GM12878 (cell line): Measurements from ENCODE around the gene OR13C4. TPM values are rescaled to one million over a fixed set of nuclear protein-coding genes. Genes with fewer than 3 reads are reported as not detected.

Experiments used
- ATAC-seq: fragments of 200-7000 bp; cut with Tn5 transposase; 3 replicates; pipeline ENCODE4 v1.9.1; 2020; ENCODE audit warnings: mild to moderate bottlenecking, moderate library complexity
- BruUV-seq: library from RNA; stranded (reverse); fragments of 400-500 nt; replicated peaks from 2 replicates; lab custom pipeline; 2021; lab: Mats Ljungman, UMichigan
- CTCF ChIA-PET: fragments of 300-600 bp; sonication (Branson Sonifier 250); formaldehyde crosslinking; extraction: SDS; loops from one replicate; lab custom pipeline; 2021; ENCODE audit warnings: inconsistent platforms; lab: Yijun Ruan, JAX
- POLR2A ChIA-PET: fragments of 350-600 bp; formaldehyde crosslinking; extraction: SDS; loops from one replicate; lab custom pipeline; 2021; ENCODE audit warnings: inconsistent platforms; lab: Charles Lee
- RAD21 ChIA-PET: fragments of 300-600 bp; sonication (Branson Sonifier 250); formaldehyde crosslinking; loops from one replicate; lab custom pipeline; 2023; ENCODE audit warnings: antibody characterized with exemption; ENCODE audit not compliant: unreplicated experiment; lab: Charles Lee
- SMC1A ChIA-PET: fragments of 300-600 bp; sonication (Branson Sonifier 250); formaldehyde crosslinking; loops from one replicate; lab custom pipeline; 2023; ENCODE audit not compliant: unreplicated experiment, uncharacterized antibody; lab: Charles Lee
- DNase-seq: peaks from one replicate; pipeline ENCODE4 v3.0.0-alpha.2; 2011; ENCODE audit warnings: low read depth, low spot score
- FAIRE-seq: peaks from 3 replicates; lab custom pipeline; 2011; peaks lifted over from hg19 to GRCh38; lab: Jason Lieb, UNC
- H2AFZ ChIP-seq: 2 replicates; pipeline ENCODE4 v1.6.0; 2011; ENCODE audit warnings: low read depth, low read length, control low read depth; ENCODE audit not compliant: control insufficient read depth
- H3K27ac ChIP-seq: 2 replicates; pipeline ENCODE4 v1.5.1; 2011; ENCODE audit warnings: control low read depth; ENCODE audit not compliant: control insufficient read depth, insufficient read depth
- H3K27me3 ChIP-seq, 2 experiments: replicated peaks in 1 of 2; 2 replicates each; pipeline versions ENCODE4 v1.6.0 to v1.6.1; 2011; ENCODE audit warnings: low read length in 1 of 2; ENCODE audit not compliant: control insufficient read depth in 2 of 2, insufficient read depth in 2 of 2
- H3K36me3 ChIP-seq, 2 experiments: 2 replicates each; pipeline ENCODE4 v1.5.1; 2011; ENCODE audit warnings: low read length in 1 of 2; ENCODE audit not compliant: control insufficient read depth in 2 of 2, insufficient read depth in 2 of 2
- H3K4me1 ChIP-seq: 2 replicates; pipeline ENCODE4 v1.6.1; 2011; ENCODE audit warnings: mild to moderate bottlenecking, low read length, moderate library complexity, mixed read lengths; ENCODE audit not compliant: control insufficient read depth, insufficient read depth
- H3K4me2 ChIP-seq: 2 replicates; pipeline ENCODE4 v1.6.0; 2011; ENCODE audit warnings: control low read depth; ENCODE audit not compliant: control insufficient read depth, insufficient read depth
- H3K4me3 ChIP-seq: fragments of 200-600 bp; sonication (generic); 2 replicates; pipeline ENCODE4 v1.5.1; 2016
- H3K79me2 ChIP-seq: 2 replicates; pipeline ENCODE4 v1.6.0; 2011; ENCODE audit warnings: low read length; ENCODE audit not compliant: control insufficient read depth, insufficient read depth
- H3K9ac ChIP-seq: 2 replicates; pipeline ENCODE4 v1.8.0; 2011; ENCODE audit warnings: low read length, control low read depth, mixed read lengths; ENCODE audit not compliant: control insufficient read depth, insufficient read depth
- H3K9me3 ChIP-seq: replicated peaks from 3 replicates; pipeline ENCODE4 v1.5.1; 2011; ENCODE audit warnings: mild to moderate bottlenecking, low read length; ENCODE audit not compliant: control insufficient read depth, insufficient read depth
- H4K20me1 ChIP-seq: 2 replicates; pipeline ENCODE4 v1.6.0; 2011; ENCODE audit not compliant: control insufficient read depth, insufficient read depth
- HDAC2 ChIP-seq: fragments of 200-600 bp; sonication (generic); IDR thresholded peaks from 2 replicates; pipeline ENCODE4 v1.6.1; 2017
- HDAC6 ChIP-seq: fragments of 200-600 bp; sonication (generic); IDR thresholded peaks from one replicate; pipeline ENCODE4 v1.8.0; 2017; ENCODE audit warnings: antibody characterized with exemption; ENCODE audit not compliant: unreplicated experiment
- IKZF2 ChIP-seq, 2 experiments: fragments of 450-650 bp; IDR thresholded peaks; 2 replicates each; pipeline ENCODE4 v1.6.1; 2017; ENCODE audit warnings: mild to moderate bottlenecking in 2 of 2, moderate library complexity in 2 of 2
- MYC ChIP-seq: IDR thresholded peaks from 2 replicates; pipeline ENCODE4 v1.6.1; 2011; ENCODE audit warnings: mild to moderate bottlenecking, low read length, moderate library complexity, inconsistent platforms; ENCODE audit not compliant: insufficient read depth, insufficient replicate concordance, insufficient read length, severe bottlenecking
- NBN ChIP-seq: fragments of 450-650 bp; IDR thresholded peaks from 2 replicates; pipeline ENCODE4 v1.6.1; 2016
- POLR2A ChIP-seq: IDR thresholded peaks from 2 replicates; pipeline ENCODE4 v1.6.1; 2011; ENCODE audit warnings: low read depth, mild to moderate bottlenecking, low read length
- POLR2AphosphoS5 ChIP-seq: IDR thresholded peaks from 2 replicates; pipeline ENCODE4 v1.6.1; 2011; ENCODE audit warnings: mild to moderate bottlenecking, low read length, inconsistent platforms
- SIN3A ChIP-seq: IDR thresholded peaks from 2 replicates; pipeline ENCODE4 v1.6.1; 2012; ENCODE audit warnings: low read depth, low read length, improper control_type of control experiment
- SP1 ChIP-seq: IDR thresholded peaks from one replicate; pipeline ENCODE4 v1.6.1; 2011; ENCODE audit warnings: low read depth, low read length
- ZNF384 ChIP-seq: IDR thresholded peaks from 2 replicates; pipeline ENCODE4 v1.6.1; 2012; ENCODE audit warnings: low read depth, mild to moderate bottlenecking, low read length, improper control_type of control experiment, borderline replicate concordance
- ZSCAN29 ChIP-seq: fragments of 450-650 bp; IDR thresholded peaks from 2 replicates; pipeline ENCODE4 v1.6.1; 2017; ENCODE audit warnings: mild to moderate bottlenecking, moderate library complexity
- WGBS: methylation state at CpG from one replicate; pipeline ENCODE4 v1.1.6; 2016; ENCODE audit warnings: low lambda C conversion rate; ENCODE audit not compliant: insufficient replicate concordance, insufficient coverage; ENCODE audit errors: missing lambda C conversion rate; 5-methylcytosine and 5-hydroxymethylcytosine counted together
- in situ Hi-C: fragments of 300-500 bp; cut with MboI; formaldehyde crosslinking; loops from 9 replicates; pipeline ENCODE4 v1.14.3; 2018; ENCODE audit warnings: mixed read lengths
- intact Hi-C: fragments of 100-400 bp; cut with micrococcal nuclease; formaldehyde crosslinking; loops from one replicate; pipeline ENCODE4 v1.14.2; 2022; ENCODE audit not compliant: unreplicated experiment
- polyA plus RNA-seq, 11 experiments: library from polyadenylated mRNA; depleted of rRNA in 4 of 11; unstranded in 6 of 11; stranded (reverse) in 5 of 11; fragments of >200 nt; fragmentation: Nextera tagmentation in 4 of 11; fragmentation: Illumina TruSeq in 1 of 11; extraction: Ambion mirVana in 4 of 11; extraction: Trizol in 1 of 11; gene quantifications; 1 replicate in 1 of 11; 2 replicates in 10 of 11; pipeline versions ENCODE4 v1.2.1 to v1.2.3, GENCODE V29; 2011 to 2016; ENCODE audit warnings: inconsistent platforms in 2 of 11, missing spikeins in 2 of 11, low read depth in 1 of 11
- total RNA-seq, 4 experiments: library from RNA; depleted of rRNA in 3 of 4; stranded (reverse); fragments of >200 nt in 3 of 4; fragmentation: Illumina TruSeq in 1 of 4; extraction: Trizol in 1 of 4; gene quantifications; 2 replicates each; pipeline versions ENCODE4 v1.2.1 to v1.2.3, GENCODE V29; 2013 to 2021
- TF ChIP-seq, protein P1 (sequence below): IDR thresholded peaks from 2 replicates; pipeline ENCODE4 v1.6.1; 2011; ENCODE audit warnings: mild to moderate bottlenecking, low read depth, low read length, moderate library complexity; ENCODE audit not compliant: insufficient replicate concordance

The OR13C4 gene
- total and polyA plus RNA-seq, 10 of the 15 experiments (the other 5 are each of a cell fraction or from before 2014, with no cell fraction given): 0.17 to 0.26 TPM; not detected in 8

DNA sequence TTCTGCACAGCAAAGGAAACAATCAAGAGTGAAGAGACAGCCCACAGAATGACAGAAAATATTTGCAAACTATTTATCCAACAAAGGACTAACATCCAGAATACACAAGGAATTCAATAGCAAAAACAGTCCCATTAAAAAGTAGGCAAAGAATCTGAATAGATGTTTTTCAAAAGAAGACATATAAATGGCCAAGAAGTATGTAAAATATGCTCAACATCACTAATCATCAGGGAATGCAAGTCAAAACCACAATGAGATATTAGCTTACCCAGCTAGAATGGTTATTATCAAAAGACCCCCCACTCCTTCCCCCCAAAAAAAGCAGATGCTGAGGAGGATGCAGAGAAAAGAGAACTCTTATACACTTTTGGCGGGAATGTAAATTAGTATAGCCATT is 28.5 kb upstream of the OR13C4 start:
- DNase-seq (no peak), ATAC-seq (no peak)
- H3K9ac ChIP-seq: no peak overlapping the region
- H4K20me1 ChIP-seq: no peaks in the 10 kb centered on the region
- SMC1A ChIA-PET: no interaction called here
- 81% methylated on average over 1 of the region's 1 CpG for WGBS
- H3K9me3 ChIP-seq: no peaks in the 10 kb centered on the region; the same call in 2 of the 3 replicates
- no peaks in the 10 kb centered on the region for H3K27me3 ChIP-seq
- no TSS peak for BruUV-seq
- no peak overlapping the region for H3K4me3 ChIP-seq
- no peak overlapping the region for H2AFZ ChIP-seq
- no peak overlapping the region for H3K4me2 ChIP-seq
- in situ Hi-C loops: no loop called here
- POLR2A ChIA-PET: no interaction called here
- TF ChIP-seq, protein P1, sequence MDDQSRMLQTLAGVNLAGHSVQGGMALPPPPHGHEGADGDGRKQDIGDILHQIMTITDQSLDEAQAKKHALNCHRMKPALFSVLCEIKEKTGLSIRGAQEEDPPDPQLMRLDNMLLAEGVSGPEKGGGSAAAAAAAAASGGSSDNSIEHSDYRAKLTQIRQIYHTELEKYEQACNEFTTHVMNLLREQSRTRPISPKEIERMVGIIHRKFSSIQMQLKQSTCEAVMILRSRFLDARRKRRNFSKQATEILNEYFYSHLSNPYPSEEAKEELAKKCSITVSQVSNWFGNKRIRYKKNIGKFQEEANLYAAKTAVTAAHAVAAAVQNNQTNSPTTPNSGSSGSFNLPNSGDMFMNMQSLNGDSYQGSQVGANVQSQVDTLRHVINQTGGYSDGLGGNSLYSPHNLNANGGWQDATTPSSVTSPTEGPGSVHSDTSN: no peak
- TF ChIP-seq SP1 (no peak), MYC (no peak), IKZF2 (IDR thresholded peaks at IDR 0.05) (no peak), HDAC6 (no peak), NBN (no peak), POLR2AphosphoS5 (no peak), SIN3A (no peak), HDAC2 (no peak), ZNF384 (no peak), POLR2A (no peak), ZSCAN29 (no peak)
- TF ChIP-seq, all 136 proteins: peak for 0
- no peaks in the 10 kb centered on the region for H3K36me3 ChIP-seq
- H3K79me2 ChIP-seq: no peaks in the 10 kb centered on the region
- ChIA-PET CTCF (no interaction called here), RAD21 (no interaction called here)
- FAIRE-seq: no peak
- intact Hi-C loops: no loop called here
- no peaks in the 10 kb centered on the region for H3K4me1 ChIP-seq
- no peak overlapping the region for H3K27ac ChIP-seq
